GM10847 (cell line): ENCODE data around the gene ANKRD28.

Experiments used
- POLR2A ChIP-seq: IDR thresholded peaks from 2 replicates; pipeline ENCODE4 v1.6.1; 2011; ENCODE audit not compliant: insufficient read length; ENCODE audit errors: extremely low read depth

The ANKRD28 gene

DNA sequence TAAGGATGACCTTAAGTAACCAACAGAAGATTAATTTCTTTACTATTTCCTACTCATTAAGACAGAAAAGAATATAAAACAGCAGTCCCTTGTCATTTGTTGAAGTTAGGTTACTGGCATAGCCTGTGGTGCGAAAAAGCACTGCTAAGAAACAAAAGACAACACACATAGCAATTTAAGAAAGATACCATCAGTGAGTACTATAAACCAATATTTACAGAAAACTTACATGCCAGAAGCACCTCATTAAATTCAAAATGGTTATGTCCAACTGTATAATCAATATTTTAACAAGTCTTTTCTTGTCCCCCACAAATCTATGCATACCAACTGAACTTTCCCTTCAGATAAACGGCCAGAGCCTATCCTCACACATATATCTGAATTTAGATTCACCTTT lies 42.0 kb downstream of the ANKRD28 start:
- TF ChIP-seq POLR2A: no peak

DNA sequence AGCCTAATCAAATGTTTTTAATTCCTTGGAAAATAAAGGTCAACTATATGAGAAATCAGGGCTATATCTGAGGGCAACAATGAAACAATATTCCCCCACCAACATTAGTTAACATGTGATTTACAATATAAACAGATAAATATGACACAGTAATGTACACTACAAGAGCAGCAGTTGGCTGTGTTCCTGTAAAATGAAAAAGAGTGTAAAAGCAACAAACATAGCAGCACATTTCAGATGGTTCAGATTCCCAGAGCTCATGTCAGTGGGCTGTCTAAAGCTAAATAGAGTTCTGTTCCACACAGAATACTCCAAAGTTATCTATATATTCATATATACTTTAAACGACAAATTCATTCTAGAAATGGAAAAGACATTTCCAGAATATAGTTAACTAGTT lies 42.6 kb downstream of the ANKRD28 start:
- TF ChIP-seq POLR2A: no peak

DNA sequence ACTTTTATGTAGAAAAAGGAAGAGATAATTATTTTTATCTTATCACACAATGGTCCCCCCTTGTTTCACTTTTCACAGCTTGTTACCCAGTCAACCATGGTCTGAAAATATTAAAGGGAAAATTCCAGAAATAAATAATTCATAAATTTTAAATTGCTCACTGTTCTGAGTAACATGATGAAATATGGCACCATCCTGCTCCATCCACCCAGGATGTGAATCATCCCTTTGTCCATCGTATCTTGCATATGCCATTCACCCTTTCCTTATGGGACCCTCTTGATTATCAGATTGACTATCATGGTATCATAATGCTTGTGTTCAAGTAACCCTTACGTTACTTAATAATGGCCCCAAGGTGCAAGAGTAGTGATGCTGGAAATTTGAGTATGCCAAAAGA lies 43.7 kb downstream of the ANKRD28 start:
- no peak for TF ChIP-seq POLR2A

DNA sequence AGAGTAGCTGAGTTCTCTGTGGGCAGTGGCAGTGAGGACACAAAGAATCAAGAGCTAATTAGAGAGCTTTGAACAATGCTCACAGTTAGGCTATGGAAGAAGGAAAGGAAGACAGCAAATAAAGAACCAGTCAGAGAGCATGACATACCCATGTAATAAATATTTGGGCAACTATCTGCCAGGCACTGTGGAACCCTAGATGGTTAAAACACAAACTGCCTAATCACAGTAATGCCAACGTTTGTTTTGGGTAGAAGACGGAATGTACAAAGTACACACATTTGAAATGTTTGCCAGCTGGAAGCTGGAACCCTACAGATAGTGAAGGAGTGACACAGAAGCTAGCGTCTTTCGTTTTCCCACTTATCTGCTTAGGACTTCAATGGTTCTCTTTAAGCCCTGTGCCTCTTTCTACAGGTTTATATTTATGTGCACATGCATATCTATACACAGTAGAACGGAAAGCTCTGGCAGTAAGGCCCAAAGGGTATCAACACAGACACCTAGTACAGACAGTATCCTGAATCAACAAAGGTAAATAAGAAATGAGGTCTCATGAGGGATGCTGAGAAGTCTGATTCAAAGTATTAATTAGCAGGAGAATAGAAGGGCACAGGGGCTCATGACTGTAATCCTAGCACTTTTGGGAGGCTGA lies 44.6 kb downstream of the ANKRD28 start:
- no peak for TF ChIP-seq POLR2A

DNA sequence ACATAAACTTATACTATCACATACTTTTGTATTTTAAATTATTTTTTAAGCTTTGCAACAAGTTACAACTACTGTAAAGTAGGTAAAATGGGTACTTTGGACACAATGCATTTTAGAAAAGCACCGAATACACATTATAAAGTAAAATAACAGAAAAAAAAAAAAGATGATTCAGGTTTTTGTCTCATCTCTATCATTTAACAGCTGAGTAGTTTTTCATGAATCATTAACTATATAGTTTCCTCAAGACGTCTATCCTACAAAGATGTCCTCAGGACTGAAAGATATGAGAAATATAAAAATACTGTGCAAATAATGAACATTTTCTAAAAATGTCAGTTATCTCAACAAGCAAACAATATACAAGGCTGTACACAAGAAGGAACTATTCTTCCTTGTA lies 46.9 kb downstream of the ANKRD28 start:
- no peak for TF ChIP-seq POLR2A

- TF ChIP-seq POLR2A: no peak
Observed at GRCh38 chr3:15750143-15750542, 47.6 kb downstream of the ANKRD28 start.

- TF ChIP-seq POLR2A: no peak
Observed at GRCh38 chr3:15744176-15744575, 53.6 kb downstream of the ANKRD28 start.

DNA sequence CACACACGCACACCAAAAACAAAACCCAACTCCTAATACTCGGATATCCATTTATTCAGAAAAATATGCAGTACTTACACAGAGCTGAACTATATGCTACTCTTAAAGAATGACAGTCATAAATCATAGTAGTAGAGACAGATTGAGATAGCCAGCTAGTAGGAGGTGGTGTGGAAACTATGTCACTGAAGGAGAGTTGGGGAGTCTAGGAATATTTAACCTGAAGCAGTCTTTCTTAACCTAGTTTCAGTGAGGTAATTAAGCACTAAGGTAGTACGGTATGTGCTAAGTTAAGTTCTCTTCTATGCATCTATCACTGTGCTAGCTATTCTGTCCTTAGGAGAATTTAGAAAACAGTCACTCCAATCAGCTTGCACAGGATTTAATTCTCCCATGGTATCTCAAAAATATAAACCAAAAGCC lies 54.2 kb downstream of the ANKRD28 start:
- no peak for TF ChIP-seq POLR2A

DNA sequence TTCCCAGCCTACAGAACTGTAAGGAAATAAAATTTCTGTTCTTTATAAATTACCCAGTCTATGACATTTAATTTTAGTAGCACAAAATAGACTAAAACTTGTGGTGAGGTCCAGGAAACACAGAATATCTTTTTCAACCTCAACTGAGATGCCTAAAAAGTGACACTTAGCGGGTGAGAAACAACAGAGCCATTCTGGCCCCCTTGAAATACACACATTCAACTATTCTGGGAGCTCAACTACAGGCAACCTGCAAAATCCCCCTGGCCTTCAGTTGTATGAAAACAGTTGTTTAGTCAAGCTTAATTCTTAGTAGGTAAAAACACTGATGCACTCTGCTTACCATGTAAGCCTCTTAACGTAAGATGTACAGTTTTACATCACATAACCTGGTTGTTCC lies 66.8 kb downstream of the ANKRD28 start:
- no peak for TF ChIP-seq POLR2A

DNA sequence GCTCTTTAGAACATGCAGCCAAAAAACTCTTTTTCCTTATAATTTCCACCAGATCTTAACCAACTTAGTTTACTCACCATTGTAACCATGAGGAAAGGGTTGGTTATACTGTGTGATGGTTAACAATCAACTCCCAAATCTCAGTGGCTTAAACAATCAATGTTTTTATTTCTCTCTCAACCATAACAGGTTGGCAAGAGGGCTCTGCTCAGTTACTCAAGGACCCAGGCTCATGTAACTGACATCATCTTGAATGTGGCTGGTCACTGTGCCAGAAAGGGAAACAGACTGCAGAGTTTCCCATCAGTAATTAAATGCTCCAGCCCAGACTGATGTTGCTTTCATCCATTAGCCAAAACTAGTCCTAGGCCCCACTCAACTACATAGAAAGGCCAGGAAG lies 69.0 kb downstream of the ANKRD28 start:
- no peak for TF ChIP-seq POLR2A

- TF ChIP-seq POLR2A: no peak
Observed at GRCh38 chr3:15726881-15727280, 70.9 kb downstream of the ANKRD28 start.

DNA sequence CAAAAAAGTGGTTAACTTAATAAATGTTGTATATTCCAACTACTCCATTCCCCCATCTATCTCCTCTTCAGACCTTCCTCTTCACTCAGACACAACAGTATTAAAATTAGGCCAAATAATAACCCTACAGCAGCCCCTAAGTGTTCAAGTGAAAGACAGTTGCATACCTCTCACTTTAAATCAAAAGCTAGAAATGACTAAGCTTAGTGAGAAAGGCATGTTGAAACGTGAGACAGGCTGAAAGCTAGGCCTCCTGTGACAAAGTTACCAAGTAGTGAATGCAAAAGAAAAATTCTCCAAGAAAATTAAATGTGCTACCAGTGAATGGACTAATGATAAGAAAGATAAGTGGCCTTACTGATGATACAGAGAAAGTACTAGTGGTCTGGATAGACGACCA lies 71.7 kb downstream of the ANKRD28 start:
- TF ChIP-seq POLR2A: no peak

- TF ChIP-seq POLR2A: no peak
Observed at GRCh38 chr3:15724446-15724845, 73.3 kb downstream of the ANKRD28 start.

GRCh38 chr3:15723624-15723884 lies 74.2 kb downstream of the ANKRD28 start:
- TF ChIP-seq POLR2A: no peak

DNA sequence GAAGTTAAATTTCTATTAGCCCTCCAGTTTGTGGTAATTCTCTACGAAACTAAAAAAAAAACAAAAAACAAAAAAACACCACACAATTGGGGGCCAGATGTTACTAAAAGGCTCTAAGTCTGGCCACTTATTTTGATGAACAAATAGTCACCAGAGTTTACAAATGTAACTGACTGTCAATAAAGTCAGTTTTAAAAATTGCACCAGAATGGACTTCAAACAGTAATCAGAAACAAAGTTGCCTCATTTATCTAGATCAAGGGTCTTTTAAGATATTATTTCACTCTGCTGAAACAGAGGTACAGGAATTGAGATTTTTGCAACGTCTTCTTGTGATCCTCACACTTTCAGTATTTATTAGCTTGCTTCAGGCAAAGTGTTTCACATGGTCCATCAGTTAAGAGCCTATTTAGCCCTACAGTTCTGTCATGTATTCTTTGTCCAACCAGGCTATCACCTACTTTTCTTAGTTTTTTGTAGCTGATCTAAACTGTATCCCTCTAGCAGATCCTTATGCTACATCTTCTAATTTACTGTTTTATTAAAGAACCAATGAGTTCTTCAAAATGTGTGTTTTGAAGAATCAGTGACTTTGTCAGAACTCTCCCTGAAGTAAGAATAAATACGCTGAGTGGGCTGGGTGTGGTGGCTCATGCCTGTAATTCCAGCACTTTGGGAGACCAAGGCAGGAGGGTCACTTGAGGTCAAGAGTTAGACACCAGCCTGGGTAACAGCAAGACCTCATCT lies 74.7 kb downstream of the ANKRD28 start:
- TF ChIP-seq POLR2A: no peak

GRCh38 chr3:15716178-15716577 lies 81.6 kb downstream of the ANKRD28 start:
- no peak for TF ChIP-seq POLR2A

- no peak for TF ChIP-seq POLR2A
Observed at GRCh38 chr3:15714448-15714847, 83.3 kb downstream of the ANKRD28 start.

DNA sequence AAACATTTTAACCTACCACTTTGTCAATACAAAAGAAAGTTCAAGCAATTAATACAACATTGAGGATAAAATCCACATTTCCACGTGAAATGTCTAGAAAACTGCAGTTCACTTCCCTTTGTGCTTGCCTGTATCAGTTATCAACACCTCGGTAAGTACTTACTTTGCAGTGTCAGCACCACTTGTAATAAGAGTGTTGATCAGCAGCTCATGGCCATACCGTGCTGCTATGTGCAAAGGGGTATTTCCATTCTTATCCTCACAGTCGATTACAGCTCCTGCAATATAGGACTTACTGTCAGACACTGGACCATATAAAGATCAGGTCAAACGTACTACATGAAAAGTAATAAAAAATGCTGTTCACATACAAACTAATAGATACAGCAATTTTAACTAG lies 84.4 kb downstream of the ANKRD28 start:
- no peak for TF ChIP-seq POLR2A

- no peak for TF ChIP-seq POLR2A
Observed at GRCh38 chr3:15711281-15711680, 86.5 kb downstream of the ANKRD28 start.
